Measurements from ENCODE around the gene ARHGEF26. TPM values are rescaled to one million over a fixed set of nuclear protein-coding genes. Genes with fewer than 3 reads are reported as not detected.

ARHGEF26 gene
- total RNA-seq, 2 donors from 2014 or later, result 6.9 to 8.1 TPM

- Histone ChIP-seq H3K4me3 (no peak overlapping the region), H3K27me3 (no peaks in the 10 kb centered on the region), H3K4me1 (no peaks in the 10 kb centered on the region), H3K27ac (no peak overlapping the region), H3K9me3 (no peaks in the 10 kb centered on the region), H3K36me3 (peaks cover 40% of the 10 kb centered on the region)
- TF ChIP-seq CTCF (IDR thresholded peaks at IDR 0.05), result no peak
- no peak for DNase-seq (ENCODE audit: low spot score)
Measured at GRCh38 chr3:154307363-154307762, 186.2 kb downstream of the ARHGEF26 start.

Other genes with a start within 250 kb of the ARHGEF26 start
- 10 to 100 TPM; 40.1 to 41.3 TPM for gene DHX36, start 203.1 kb downstream of the ARHGEF26 start, total RNA-seq